GM12878 (cell line): ENCODE data around the gene NTF3. TPM values are rescaled to one million over a fixed set of nuclear protein-coding genes. Genes with fewer than 3 reads are reported as not detected.

ENCODE experiments used
- ATAC-seq: fragments of 200-7000 bp; cut with Tn5 transposase; 3 replicates; pipeline ENCODE4 v1.9.1; 2020; ENCODE audit warnings: mild to moderate bottlenecking, moderate library complexity
- BruUV-seq: library from RNA; stranded (reverse); fragments of 400-500 nt; replicated peaks from 2 replicates; lab custom pipeline; 2021; lab: Mats Ljungman, UMichigan
- CTCF ChIA-PET: fragments of 300-600 bp; sonication (Branson Sonifier 250); formaldehyde crosslinking; extraction: SDS; loops from one replicate; lab custom pipeline; 2021; ENCODE audit warnings: inconsistent platforms; lab: Yijun Ruan, JAX
- POLR2A ChIA-PET: fragments of 350-600 bp; formaldehyde crosslinking; extraction: SDS; loops from one replicate; lab custom pipeline; 2021; ENCODE audit warnings: inconsistent platforms; lab: Charles Lee
- RAD21 ChIA-PET: fragments of 300-600 bp; sonication (Branson Sonifier 250); formaldehyde crosslinking; loops from one replicate; lab custom pipeline; 2023; ENCODE audit warnings: antibody characterized with exemption; ENCODE audit not compliant: unreplicated experiment; lab: Charles Lee
- SMC1A ChIA-PET: fragments of 300-600 bp; sonication (Branson Sonifier 250); formaldehyde crosslinking; loops from one replicate; lab custom pipeline; 2023; ENCODE audit not compliant: unreplicated experiment, uncharacterized antibody; lab: Charles Lee
- DNase-seq: peaks from one replicate; pipeline ENCODE4 v3.0.0-alpha.2; 2011; ENCODE audit warnings: low read depth, low spot score
- FAIRE-seq: peaks from 3 replicates; lab custom pipeline; 2011; peaks lifted over from hg19 to GRCh38; lab: Jason Lieb, UNC
- H2AFZ ChIP-seq: 2 replicates; pipeline ENCODE4 v1.6.0; 2011; ENCODE audit warnings: low read depth, low read length, control low read depth; ENCODE audit not compliant: control insufficient read depth
- H3K27ac ChIP-seq: 2 replicates; pipeline ENCODE4 v1.5.1; 2011; ENCODE audit warnings: control low read depth; ENCODE audit not compliant: control insufficient read depth, insufficient read depth
- H3K27me3 ChIP-seq, 2 experiments: replicated peaks in 1 of 2; 2 replicates each; pipeline versions ENCODE4 v1.6.0 to v1.6.1; 2011; ENCODE audit warnings: low read length in 1 of 2; ENCODE audit not compliant: control insufficient read depth in 2 of 2, insufficient read depth in 2 of 2
- H3K36me3 ChIP-seq, 2 experiments: 2 replicates each; pipeline ENCODE4 v1.5.1; 2011; ENCODE audit warnings: low read length in 1 of 2; ENCODE audit not compliant: control insufficient read depth in 2 of 2, insufficient read depth in 2 of 2
- H3K4me1 ChIP-seq: 2 replicates; pipeline ENCODE4 v1.6.1; 2011; ENCODE audit warnings: mild to moderate bottlenecking, low read length, moderate library complexity, mixed read lengths; ENCODE audit not compliant: control insufficient read depth, insufficient read depth
- H3K4me2 ChIP-seq: 2 replicates; pipeline ENCODE4 v1.6.0; 2011; ENCODE audit warnings: control low read depth; ENCODE audit not compliant: control insufficient read depth, insufficient read depth
- H3K4me3 ChIP-seq: fragments of 200-600 bp; sonication (generic); 2 replicates; pipeline ENCODE4 v1.5.1; 2016
- H3K79me2 ChIP-seq: 2 replicates; pipeline ENCODE4 v1.6.0; 2011; ENCODE audit warnings: low read length; ENCODE audit not compliant: control insufficient read depth, insufficient read depth
- H3K9ac ChIP-seq: 2 replicates; pipeline ENCODE4 v1.8.0; 2011; ENCODE audit warnings: low read length, control low read depth, mixed read lengths; ENCODE audit not compliant: control insufficient read depth, insufficient read depth
- H3K9me3 ChIP-seq: replicated peaks from 3 replicates; pipeline ENCODE4 v1.5.1; 2011; ENCODE audit warnings: mild to moderate bottlenecking, low read length; ENCODE audit not compliant: control insufficient read depth, insufficient read depth
- H4K20me1 ChIP-seq: 2 replicates; pipeline ENCODE4 v1.6.0; 2011; ENCODE audit not compliant: control insufficient read depth, insufficient read depth
- ATF2 ChIP-seq: IDR thresholded peaks from 2 replicates; pipeline ENCODE4 v1.6.1; 2012; ENCODE audit warnings: low read length, inconsistent platforms
- BCL3 ChIP-seq: IDR thresholded peaks from 2 replicates; pipeline ENCODE4 v1.6.1; 2011; ENCODE audit warnings: borderline replicate concordance, low read depth, mild to moderate bottlenecking, moderate library complexity, low read length; ENCODE audit not compliant: insufficient read depth, poor library complexity, severe bottlenecking
- E2F8 ChIP-seq: fragments of 450-650 bp; IDR thresholded peaks from 2 replicates; pipeline ENCODE4 v1.6.1; 2018; ENCODE audit warnings: mild to moderate bottlenecking, low read depth, moderate library complexity; ENCODE audit not compliant: partially characterized antibody
- ESRRA ChIP-seq: IDR thresholded peaks from 2 replicates; pipeline ENCODE4 v1.6.1; 2012; ENCODE audit warnings: mild to moderate bottlenecking, low read length, improper control_type of control experiment
- MXI1 ChIP-seq: fragments of 150-350 bp; IDR thresholded peaks from 2 replicates; pipeline ENCODE4 v1.6.1; 2011; ENCODE audit warnings: low read depth, mild to moderate bottlenecking, inconsistent platforms, low read length, improper control_type of control experiment
- NFIC ChIP-seq: IDR thresholded peaks from 2 replicates; pipeline ENCODE4 v1.6.1; 2012; ENCODE audit warnings: low read depth, mild to moderate bottlenecking, inconsistent platforms, low read length, moderate library complexity
- NFXL1 ChIP-seq: fragments of 450-650 bp; IDR thresholded peaks from 2 replicates; pipeline ENCODE4 v1.6.1; 2017; ENCODE audit warnings: antibody characterized with exemption, mild to moderate bottlenecking, borderline replicate concordance
- SIN3A ChIP-seq: IDR thresholded peaks from 2 replicates; pipeline ENCODE4 v1.6.1; 2012; ENCODE audit warnings: low read depth, low read length, improper control_type of control experiment
- SKIL ChIP-seq: fragments of 450-650 bp; IDR thresholded peaks from 2 replicates; pipeline ENCODE4 v1.6.1; 2017; ENCODE audit warnings: mild to moderate bottlenecking, low read depth, inconsistent platforms; ENCODE audit not compliant: poor library complexity, severe bottlenecking
- SUPT20H ChIP-seq: IDR thresholded peaks from 2 replicates; pipeline ENCODE4 v1.6.1; 2011; ENCODE audit warnings: low read depth, mild to moderate bottlenecking, low read length, moderate library complexity, borderline replicate concordance; ENCODE audit not compliant: control insufficient read depth
- ZNF687 ChIP-seq: fragments of 450-650 bp; IDR thresholded peaks from 2 replicates; pipeline ENCODE4 v1.6.1; 2017; ENCODE audit warnings: mild to moderate bottlenecking, moderate library complexity
- WGBS: methylation state at CpG from one replicate; pipeline ENCODE4 v1.1.6; 2016; ENCODE audit warnings: low lambda C conversion rate; ENCODE audit not compliant: insufficient replicate concordance, insufficient coverage; ENCODE audit errors: missing lambda C conversion rate; 5-methylcytosine and 5-hydroxymethylcytosine counted together
- in situ Hi-C: fragments of 300-500 bp; cut with MboI; formaldehyde crosslinking; loops from 9 replicates; pipeline ENCODE4 v1.14.3; 2018; ENCODE audit warnings: mixed read lengths
- intact Hi-C: fragments of 100-400 bp; cut with micrococcal nuclease; formaldehyde crosslinking; loops from one replicate; pipeline ENCODE4 v1.14.2; 2022; ENCODE audit not compliant: unreplicated experiment
- polyA plus RNA-seq, 11 experiments: library from polyadenylated mRNA; depleted of rRNA in 4 of 11; unstranded in 6 of 11; stranded (reverse) in 5 of 11; fragments of >200 nt; fragmentation: Nextera tagmentation in 4 of 11; fragmentation: Illumina TruSeq in 1 of 11; extraction: Ambion mirVana in 4 of 11; extraction: Trizol in 1 of 11; gene quantifications; 1 replicate in 1 of 11; 2 replicates in 10 of 11; pipeline versions ENCODE4 v1.2.1 to v1.2.3, GENCODE V29; 2011 to 2016; ENCODE audit warnings: inconsistent platforms in 2 of 11, missing spikeins in 2 of 11, low read depth in 1 of 11
- total RNA-seq, 4 experiments: library from RNA; depleted of rRNA in 3 of 4; stranded (reverse); fragments of >200 nt in 3 of 4; fragmentation: Illumina TruSeq in 1 of 4; extraction: Trizol in 1 of 4; gene quantifications; 2 replicates each; pipeline versions ENCODE4 v1.2.1 to v1.2.3, GENCODE V29; 2013 to 2021

Gene NTF3
- total and polyA plus RNA-seq, 10 of the 15 experiments (the other 5 are each of a cell fraction or from before 2014, with no cell fraction given): 0.07 TPM; not detected in 9

- no peak overlapping the region for H3K4me3 ChIP-seq
- ChIA-PET POLR2A (no interaction called here), SMC1A (interaction anchor here (0.6 kb wide), 1 partner anchor 78 kb away, joined by 3 read pairs; no protein-coding TSS in a partner anchor), RAD21 (no interaction called here), CTCF (no interaction called here)
- FAIRE-seq (no peak), ATAC-seq (no peak), DNase-seq (no peak)
- WGBS: 43% methylated on average over 1 of the region's 1 CpG
- H3K27me3 ChIP-seq: peaks cover 0 to 2% of the 10 kb centered on the region in 2 experiments; a peak in 1 of 4 replicates
- H3K4me2 ChIP-seq: no peak overlapping the region
- no peak overlapping the region for H3K9ac ChIP-seq
- H2AFZ ChIP-seq: no peak overlapping the region
- H3K36me3 ChIP-seq: no peaks in the 10 kb centered on the region
- no TSS peak for BruUV-seq
- H4K20me1 ChIP-seq: no peaks in the 10 kb centered on the region
- no peak overlapping the region for H3K27ac ChIP-seq
- in situ Hi-C loops: no loop called here
- no peaks in the 10 kb centered on the region for H3K79me2 ChIP-seq
- no peaks in the 10 kb centered on the region for H3K9me3 ChIP-seq
- intact Hi-C loops: no loop called here
- no peaks in the 10 kb centered on the region for H3K4me1 ChIP-seq
- no peak for TF ChIP-seq MXI1
- no peak for TF ChIP-seq SKIL
- no peak for TF ChIP-seq BCL3
- TF ChIP-seq E2F8: no peak
- no peak for TF ChIP-seq NFXL1
- TF ChIP-seq SIN3A: no peak
- TF ChIP-seq ESRRA: no peak
- TF ChIP-seq ATF2: no peak
- no peak for TF ChIP-seq NFIC
- no peak for TF ChIP-seq SUPT20H
- TF ChIP-seq ZNF687: no peak
Observed at GRCh38 chr12:5409619-5410018, 22.3 kb upstream of the NTF3 start.
